ENCODE results near the gene CDC25A. TPM values are rescaled to one million over a fixed set of nuclear protein-coding genes. Genes with fewer than 3 reads are reported as not detected.
"Not testable (repeated sequence)": the region's sequence is repeated elsewhere in the genome, so short reads cannot be mapped to it uniquely, and the experiment has no call there.

Gene CDC25A
- total RNA-seq, 1 experiment from 2014 or later: 14.9 TPM

GRCh38 chr3:48125013-48125705 lies 63.1 kb downstream of the CDC25A start:
- no peak for DNase-seq (ENCODE audit: low read depth, low spot score)
- in situ Hi-C loops (cut with HindIII; ENCODE audit: low pct_unique_long_range_greater_than_20kb, low sequenced_read_pairs): no loop called here

GRCh38 chr3:48123346-48123745 lies 64.9 kb downstream of the CDC25A start:
- in situ Hi-C loops (cut with HindIII; ENCODE audit: low pct_unique_long_range_greater_than_20kb, low sequenced_read_pairs): no loop called here
- DNase-seq (ENCODE audit: low read depth, low spot score): no peak

GRCh38 chr3:48122504-48122903 lies 65.7 kb downstream of the CDC25A start:
- no peak for DNase-seq (ENCODE audit: low read depth, low spot score)
- in situ Hi-C loops (cut with HindIII; ENCODE audit: low pct_unique_long_range_greater_than_20kb, low sequenced_read_pairs): no loop called here

- in situ Hi-C loops (cut with HindIII; ENCODE audit: low pct_unique_long_range_greater_than_20kb, low sequenced_read_pairs): no loop called here
These were observed 68.0 kb downstream of the CDC25A start for GRCh38 chr3:48120223-48120622.

GRCh38 chr3:48119505-48120193 lies 68.6 kb downstream of the CDC25A start:
- no peak for DNase-seq (ENCODE audit: low read depth, low spot score)
- in situ Hi-C loops (cut with HindIII; ENCODE audit: low pct_unique_long_range_greater_than_20kb, low sequenced_read_pairs): no loop called here

More at GRCh38 chr3:48120223-48120622, 68.0 kb downstream of the CDC25A start:
- DNase-seq (ENCODE audit: low read depth, low spot score): no peak

GRCh38 chr3:48118928-48119327 lies 69.3 kb downstream of the CDC25A start:
- in situ Hi-C loops (cut with HindIII; ENCODE audit: low pct_unique_long_range_greater_than_20kb, low sequenced_read_pairs): no loop called here
- no peak for DNase-seq (ENCODE audit: low read depth, low spot score)

GRCh38 chr3:48118322-48118721 lies 69.9 kb downstream of the CDC25A start:
- in situ Hi-C loops (cut with HindIII; ENCODE audit: low pct_unique_long_range_greater_than_20kb, low sequenced_read_pairs): no loop called here
- no peak for DNase-seq (ENCODE audit: low read depth, low spot score)

- in situ Hi-C loops (cut with HindIII; ENCODE audit: low pct_unique_long_range_greater_than_20kb, low sequenced_read_pairs): no loop called here
- DNase-seq (ENCODE audit: low read depth, low spot score): no peak
These were observed 75.4 kb downstream of the CDC25A start for GRCh38 chr3:48112813-48113212.

- DNase-seq (ENCODE audit: low read depth, low spot score); in situ Hi-C loops (cut with HindIII; ENCODE audit: low pct_unique_long_range_greater_than_20kb, low sequenced_read_pairs): not testable (repeated sequence)
These were observed 76.0 kb downstream of the CDC25A start for GRCh38 chr3:48112108-48112791.

- DNase-seq (ENCODE audit: low read depth, low spot score): no peak
- in situ Hi-C loops (cut with HindIII; ENCODE audit: low pct_unique_long_range_greater_than_20kb, low sequenced_read_pairs): no loop called here
These were observed 77.8 kb downstream of the CDC25A start for GRCh38 chr3:48110463-48110862.

- in situ Hi-C loops (cut with HindIII; ENCODE audit: low pct_unique_long_range_greater_than_20kb, low sequenced_read_pairs): no loop called here
- no peak for DNase-seq (ENCODE audit: low read depth, low spot score)
These were observed 81.0 kb downstream of the CDC25A start for GRCh38 chr3:48107227-48107626.

Small RNA genes lying within 50 kb of the gene (small RNA-seq; reads per million reads assigned to genes)
- gene MIR4443: 0 reads per million in 2 experiments
- gene NDUFB1P1: 0 to 0.19 reads per million in 2 experiments
- 0 reads per million in 2 experiments for gene RNU7-128P
- gene SNRPFP4: 0 reads per million in 2 experiments

Other genes starting within 250 kb of the CDC25A start
- 55.3 and 61.9 TPM in 2 replicates for gene MAP4, start 172.0 kb downstream of the CDC25A start, total RNA-seq (2014; rRNA removed; shearing (Covaris generic))
- 1.1 TPM in 1 of 2 replicates, not detected in the other for gene CAMP, start 35.1 kb upstream of the CDC25A start, total RNA-seq (2014; rRNA removed; shearing (Covaris generic))
- gene ZNF589, start 52.7 kb upstream of the CDC25A start, total RNA-seq (2014; rRNA removed; shearing (Covaris generic)): 8.9 and 9.8 TPM in 2 replicates
- gene NME6, start 113.0 kb upstream of the CDC25A start, total RNA-seq (2014; rRNA removed; shearing (Covaris generic)): 25.5 and 32.7 TPM in 2 replicates
- not detected in 2 replicates for gene SPINK8, start 145.2 kb upstream of the CDC25A start, total RNA-seq (2014; rRNA removed; shearing (Covaris generic))
- not detected in 2 replicates for gene FBXW12, start 183.8 kb upstream of the CDC25A start, total RNA-seq (2014; rRNA removed; shearing (Covaris generic))
- 4.9 and 7.4 TPM in 2 replicates for gene PLXNB1, start 241.7 kb upstream of the CDC25A start, total RNA-seq (2014; rRNA removed; shearing (Covaris generic))